A549 (cell line): ENCODE measurements around the gene FRMD1. TPM values are rescaled to one million over a fixed set of nuclear protein-coding genes. Genes with fewer than 3 reads are reported as not detected.
A peak's percentile ranks its signal among the peaks of the same experiment; 100 is the strongest.

Source experiments
- ATAC-seq, 2 experiments: fragments of 200-7000 bp in 1 of 2; fragments of >200 bp in 1 of 2; cut with Nextera tagmentation in 1 of 2; cut with Tn5 transposase in 1 of 2; 3 replicates each; pipeline versions ENCODE4 v1.8.0 to v1.9.1; 2018 to 2020; ENCODE audit warnings: mild to moderate bottlenecking in 1 of 2, moderate library complexity in 1 of 2
- CTCF ChIA-PET: fragments of 300-600 bp; sonication (Branson Sonifier 250); formaldehyde crosslinking; extraction: SDS; loops from one replicate; lab custom pipeline; 2021; ENCODE audit warnings: antibody characterized with exemption, inconsistent platforms; lab: Yijun Ruan, JAX
- POLR2A ChIA-PET: fragments of 350-600 bp; formaldehyde crosslinking; extraction: SDS; loops from one replicate; lab custom pipeline; 2021; ENCODE audit warnings: antibody characterized with exemption, inconsistent platforms; lab: Yijun Ruan, JAX
- DNase-seq, 2 experiments: peaks; one replicate each; pipeline versions ENCODE4 v3.0.0 to v3.0.0-alpha.2; 2011 to 2016; ENCODE audit warnings: low read depth in 1 of 2, low spot score in 1 of 2
- FAIRE-seq: peaks from 2 replicates; lab custom pipeline; 2011; peaks lifted over from hg19 to GRCh38; lab: Jason Lieb, UNC
- H3K27ac ChIP-seq, 2 experiments: fragments of >200 bp; sonication (Bioruptor Twin); formaldehyde crosslinking; 3 replicates each; pipeline ENCODE4 v1.5.1; 2016 to 2017
- H3K4me1 ChIP-seq: fragments of >200 bp; sonication (Bioruptor Twin); formaldehyde crosslinking; 3 replicates; pipeline ENCODE4 v1.6.1; 2016
- H3K4me2 ChIP-seq: fragments of >200 bp; sonication (Bioruptor Twin); formaldehyde crosslinking; 3 replicates; pipeline ENCODE4 v1.6.1; 2016
- H3K4me3 ChIP-seq: fragments of >200 bp; sonication (Bioruptor Twin); formaldehyde crosslinking; 3 replicates; pipeline ENCODE4 v1.5.1; 2016
- H3K9me3 ChIP-seq: fragments of >200 bp; sonication (Bioruptor Twin); formaldehyde crosslinking; 3 replicates; pipeline ENCODE4 v1.6.1; 2016
- CBX2 ChIP-seq: fragments of 200-600 bp; sonication (generic); IDR thresholded peaks from 2 replicates; pipeline ENCODE4 v1.6.1; 2016; ENCODE audit warnings: low read depth, mild to moderate bottlenecking, borderline replicate concordance
- CEBPB ChIP-seq, 2 experiments: fragments of >200 bp in 1 of 2; sonication (Bioruptor Twin) in 1 of 2; formaldehyde crosslinking in 1 of 2; IDR thresholded peaks; 2 replicates each; pipeline ENCODE4 v1.6.1; 2012 to 2016
- EP300 ChIP-seq, 2 experiments: fragments of >200 bp; sonication (Bioruptor Twin); formaldehyde crosslinking; IDR thresholded peaks; 2 replicates in 1 of 2; 3 replicates in 1 of 2; pipeline ENCODE4 v1.6.1; 2016 to 2017
- FOSB ChIP-seq: fragments of 250-450 bp; sonication (Bioruptor Pico); IDR thresholded peaks from 2 replicates; pipeline ENCODE4 v1.5.0; 2020; ENCODE audit warnings: mild to moderate bottlenecking, moderate library complexity
- FOSL2 ChIP-seq, 2 experiments: fragments of 450-650 bp in 1 of 2; fragments of >200 bp in 1 of 2; sonication (Bioruptor Twin) in 1 of 2; formaldehyde crosslinking; IDR thresholded peaks; 2 replicates each; pipeline versions ENCODE4 v1.5.0 to v1.6.1; 2016 to 2020; ENCODE audit warnings: mild to moderate bottlenecking in 1 of 2, moderate library complexity in 1 of 2
- FOXS1 ChIP-seq: fragments of 250-450 bp; sonication (Bioruptor Pico); IDR thresholded peaks from 2 replicates; pipeline ENCODE4 v1.5.0; 2020; ENCODE audit warnings: mild to moderate bottlenecking, moderate library complexity
- GATA3 ChIP-seq: IDR thresholded peaks from 2 replicates; pipeline ENCODE4 v1.6.1; 2012; ENCODE audit warnings: borderline replicate concordance
- HEYL ChIP-seq: fragments of 250-450 bp; sonication (Bioruptor Pico); IDR thresholded peaks from 2 replicates; pipeline ENCODE4 v1.8.0; 2021; ENCODE audit warnings: mild to moderate bottlenecking, moderate library complexity
- HOXA7 ChIP-seq: fragments of 250-450 bp; sonication (Bioruptor Pico); IDR thresholded peaks from 2 replicates; pipeline ENCODE4 v1.5.0; 2020; ENCODE audit warnings: mild to moderate bottlenecking, moderate library complexity
- JUN ChIP-seq, 2 experiments: fragments of >200 bp; sonication (Bioruptor Twin); formaldehyde crosslinking; IDR thresholded peaks; 2 replicates in 1 of 2; 3 replicates in 1 of 2; pipeline ENCODE4 v1.6.1; 2016 to 2017
- JUNB ChIP-seq: fragments of >200 bp; sonication (Bioruptor Twin); formaldehyde crosslinking; IDR thresholded peaks from 2 replicates; pipeline ENCODE4 v1.6.1; 2016
- KDM5A ChIP-seq: fragments of 200-600 bp; sonication (generic); IDR thresholded peaks from 2 replicates; pipeline ENCODE4 v1.6.1; 2016; ENCODE audit warnings: antibody characterized with exemption, mild to moderate bottlenecking
- MAX ChIP-seq: IDR thresholded peaks from 2 replicates; pipeline ENCODE4 v1.6.1; 2012
- MAZ ChIP-seq: fragments of 150-350 bp; IDR thresholded peaks from 2 replicates; pipeline ENCODE4 v1.6.1; 2014; ENCODE audit warnings: antibody characterized with exemption, low read depth, low read length, borderline replicate concordance
- MYC ChIP-seq: IDR thresholded peaks from 2 replicates; pipeline ENCODE4 v1.6.1; 2012; ENCODE audit warnings: mild to moderate bottlenecking, inconsistent platforms, low read length, improper control_type of control experiment, borderline replicate concordance
- NR3C1 ChIP-seq: fragments of >200 bp; sonication (Bioruptor Twin); formaldehyde crosslinking; IDR thresholded peaks from 3 replicates; pipeline ENCODE4 v1.6.1; 2017
- PHF8 ChIP-seq: fragments of 200-600 bp; sonication (generic); IDR thresholded peaks from 2 replicates; pipeline ENCODE4 v1.6.1; 2016; ENCODE audit warnings: low read depth, mild to moderate bottlenecking, antibody characterized with exemption, moderate library complexity, borderline replicate concordance
- POLR2AphosphoS2 ChIP-seq: conservative IDR thresholded peaks from 2 replicates; pipeline ENCODE4 v1.6.1; 2012; ENCODE audit warnings: low read length, improper control_type of control experiment, inconsistent platforms
- RAD21 ChIP-seq, 2 experiments: fragments of >200 bp in 1 of 2; sonication (Bioruptor Twin) in 1 of 2; formaldehyde crosslinking in 1 of 2; IDR thresholded peaks in 1 of 2; conservative IDR thresholded peaks in 1 of 2; 2 replicates in 1 of 2; 3 replicates in 1 of 2; pipeline ENCODE4 v1.6.1; 2012 to 2018; ENCODE audit warnings: inconsistent platforms in 1 of 2
- RFX5 ChIP-seq: fragments of 450-650 bp; IDR thresholded peaks from 2 replicates; pipeline ENCODE4 v1.7.1; 2014; ENCODE audit warnings: antibody characterized with exemption, mild to moderate bottlenecking, moderate library complexity
- RNF2 ChIP-seq: fragments of 200-600 bp; sonication (generic); IDR thresholded peaks from 2 replicates; pipeline ENCODE4 v1.6.1; 2016; ENCODE audit warnings: low read depth, mild to moderate bottlenecking, antibody characterized with exemption, moderate library complexity, borderline replicate concordance
- SMC3 ChIP-seq: fragments of >200 bp; sonication (Bioruptor Twin); formaldehyde crosslinking; IDR thresholded peaks from 3 replicates; pipeline ENCODE4 v1.6.1; 2018; ENCODE audit warnings: inconsistent platforms
- TFCP2L1 ChIP-seq: fragments of 250-450 bp; sonication (Bioruptor Pico); IDR thresholded peaks from 2 replicates; pipeline ENCODE4 v1.5.0; 2021; ENCODE audit warnings: mild to moderate bottlenecking
- USF2 ChIP-seq: fragments of 450-650 bp; IDR thresholded peaks from 2 replicates; pipeline ENCODE4 v1.6.1; 2014; ENCODE audit warnings: antibody characterized with exemption
- ZNF302 ChIP-seq: fragments of 250-450 bp; sonication (Bioruptor Pico); IDR thresholded peaks from 2 replicates; pipeline ENCODE4 v1.9.0; 2021; ENCODE audit warnings: inconsistent platforms, mild to moderate bottlenecking, moderate library complexity
- WGBS: methylation state at CpG from one replicate; pipeline ENCODE4 v1.1.6; 2017; ENCODE audit errors: missing lambda C conversion rate; 5-methylcytosine and 5-hydroxymethylcytosine counted together
- polyA plus RNA-seq, 4 experiments: library from polyadenylated mRNA; depleted of rRNA in 3 of 4; stranded (reverse); fragments of >200 nt; fragmentation: RNase III in 1 of 4; extraction: RNeasy Plus Mini Kit Qiagen cat#74134 plus additional on column Dnase treatment in 1 of 4; gene quantifications; 2 replicates in 3 of 4; 3 replicates in 1 of 4; pipeline ENCODE4 v1.2.3, GENCODE V29; 2011 to 2017

The FRMD1 gene
- polyA plus RNA-seq, 2 of the 4 experiments (the other 2 are of a cell fraction): not detected

DNA sequence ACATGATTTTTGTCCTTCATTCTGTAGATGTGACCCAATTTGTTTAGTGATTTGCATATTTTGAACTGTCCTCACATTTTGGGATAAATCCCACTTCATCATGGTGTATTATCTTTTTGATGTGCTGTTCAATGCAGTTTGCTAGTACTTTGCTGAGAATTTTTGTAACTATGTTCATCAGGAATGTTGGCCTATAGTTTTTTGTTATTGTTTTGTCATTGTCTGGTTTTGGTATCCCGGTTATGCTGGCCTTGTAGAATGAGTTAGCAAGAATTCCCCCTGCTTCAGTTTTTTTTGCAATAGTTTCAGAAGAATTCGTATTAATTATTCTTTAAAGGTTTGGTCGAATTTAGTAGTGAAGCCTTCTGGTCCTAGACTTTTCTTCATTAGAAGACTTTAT lies 69.7 kb downstream of the FRMD1 start (continued):
- TF ChIP-seq EP300 (IDR thresholded peaks at IDR 0.05): no peak
- no peak for TF ChIP-seq RFX5
- no peak for TF ChIP-seq SMC3
- no peak for TF ChIP-seq JUNB
- no peak for TF ChIP-seq MAZ
- TF ChIP-seq MYC: no peak

- peak; percentile 18 to 86 for DNase-seq
- no peak overlapping the region for H3K4me3 ChIP-seq
- FAIRE-seq: peak; percentile 76
- peak overlapping the region; percentile 43 to 71; a peak in 5 of 6 replicates for H3K27ac ChIP-seq
- WGBS: 3% methylated on average over 3 of the region's 3 CpGs
- peaks cover 6% of the 10 kb centered on the region; the same call in 2 of the 3 replicates for H3K4me1 ChIP-seq
- peak overlapping the region; percentile 39 for H3K4me2 ChIP-seq
- ChIA-PET POLR2A (interaction anchor here (0.7 kb wide), 1 partner anchor 28 kb away, joined by 4 read pairs; no protein-coding TSS in a partner anchor), CTCF (interaction anchor here (1.4 to 1.5 kb wide), 2 partner anchors 13 to 126 kb away, joined by 4 to 5 read pairs; no protein-coding TSS in a partner anchor)
- peak; percentile 95 to 98 for ATAC-seq
- TF ChIP-seq CEBPB (IDR thresholded peaks at IDR 0.05) (peak; percentile 76 to 96; a peak in 3 of 4 replicates), GATA3 (peak; percentile 83), ZNF302 (CRISPR knock-in tag) (no peak), JUNB (peak; percentile 66), HEYL (CRISPR knock-in tag) (no peak), JUN (IDR thresholded peaks at IDR 0.05) (peak in 1 of 2 experiments; percentile 69; a peak in 3 of 5 replicates), RAD21 (conservative IDR thresholded peaks at IDR 0.05 in 1 of 2, IDR thresholded peaks at IDR 0.05 in 1 of 2) (0 out of 5 replicates have a peak, but pooled peaks have one; percentile 5 to 19), RFX5 (peak; percentile 85), EP300 (IDR thresholded peaks at IDR 0.05) (peak; percentile 10 to 65; a peak in 1 of 5 replicates), KDM5A (no peak), FOSL2 (IDR thresholded peaks at IDR 0.05) (peak; percentile 68), FOSL2 (CRISPR knock-in tag; IDR thresholded peaks at IDR 0.05) (peak; percentile 82), POLR2AphosphoS2 (no peak)
- peaks cover 28% of the 10 kb centered on the region for H3K9me3 ChIP-seq
Measured at GRCh38 chr6:168007592-168008338, 71.2 kb downstream of the FRMD1 start.

DNA sequence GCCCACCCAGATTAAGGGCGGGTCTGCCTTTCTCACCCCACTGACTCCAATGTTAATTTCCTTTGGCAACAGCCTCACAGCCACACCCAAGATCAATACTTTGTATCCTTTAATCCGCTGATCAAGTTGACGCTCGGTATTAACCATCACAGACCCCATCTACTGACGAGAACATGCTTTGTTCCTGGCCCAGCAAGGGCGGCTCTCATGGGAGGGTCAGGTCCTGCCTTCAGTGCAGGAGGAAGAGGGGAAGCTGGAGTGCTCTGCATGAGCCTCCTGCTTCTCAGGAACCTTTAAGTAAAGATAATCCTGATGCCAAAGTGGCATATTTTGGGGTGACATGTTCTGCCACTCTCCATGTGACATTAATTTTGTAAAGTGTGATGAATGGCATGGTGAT lies 73.2 kb downstream of the FRMD1 start:
- POLR2A ChIA-PET: no interaction called here

DNA sequence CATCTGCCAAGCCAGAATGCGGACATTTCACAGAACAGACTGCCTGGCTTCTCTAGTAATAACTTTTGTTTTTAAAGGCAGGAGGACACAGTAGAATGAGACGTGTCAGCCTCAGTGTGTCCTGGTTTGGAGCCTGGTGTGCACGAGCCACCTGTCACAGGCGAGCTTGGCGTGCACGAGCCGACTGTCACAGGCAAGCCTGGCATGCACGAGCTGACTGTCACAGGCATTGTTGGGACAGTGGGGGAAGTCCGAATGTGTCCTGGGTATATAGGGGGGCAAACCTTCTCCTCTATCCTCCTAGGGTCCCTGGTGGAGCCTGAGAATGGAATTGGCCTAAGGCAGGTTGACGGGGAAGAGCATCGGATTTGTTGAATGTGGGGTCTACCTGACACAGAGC lies 74.1 kb downstream of the FRMD1 start:
- CTCF ChIA-PET: no interaction called here
- no peak for TF ChIP-seq MYC
- no peak for TF ChIP-seq CBX2
- no peak for TF ChIP-seq MAZ
- no peak for TF ChIP-seq RNF2
- TF ChIP-seq FOSB (CRISPR knock-in tag): no peak
- TF ChIP-seq PHF8: no peak
- no peak for TF ChIP-seq USF2
- TF ChIP-seq HOXA7 (CRISPR knock-in tag): no peak
- TF ChIP-seq CEBPB (IDR thresholded peaks at IDR 0.05): no peak
- FAIRE-seq: no peak

More for the DNA sequence above, 73.2 kb downstream of the FRMD1 start:
- H3K4me3 ChIP-seq: no peak overlapping the region
- no peak for FAIRE-seq
- ATAC-seq: no peak
- H3K4me2 ChIP-seq: no peak overlapping the region
- H3K9me3 ChIP-seq: peaks cover 10% of the 10 kb centered on the region; the same call in 2 of the 3 replicates
- WGBS: 90% methylated on average over 6 of the region's 6 CpGs
- no peak for TF ChIP-seq USF2
- TF ChIP-seq NR3C1: no peak
- TF ChIP-seq MAX: no peak
- no peak for TF ChIP-seq FOXS1 (CRISPR knock-in tag)
- TF ChIP-seq TFCP2L1 (CRISPR knock-in tag): no peak
- DNase-seq: no peak
- peaks cover 6% of the 10 kb centered on the region; the same call in 2 of the 3 replicates for H3K4me1 ChIP-seq
- H3K27ac ChIP-seq: no peak overlapping the region
- CTCF ChIA-PET: no interaction called here

More for the DNA sequence above, 74.1 kb downstream of the FRMD1 start:
- POLR2A ChIA-PET: no interaction called here
- Histone ChIP-seq H3K27ac (no peak overlapping the region), H3K4me2 (no peak overlapping the region), H3K4me3 (no peak overlapping the region), H3K9me3 (peaks cover 3% of the 10 kb centered on the region; the same call in 1 of the 3 replicates), H3K4me1 (peaks cover 6% of the 10 kb centered on the region; the same call in 2 of the 3 replicates)
- 92% methylated on average over 9 of the region's 11 CpGs for WGBS
- no peak for ATAC-seq
- DNase-seq: no peak
